Daoy (cell line): Measurements from ENCODE around the gene RASA2. TPM values are rescaled to one million over a fixed set of nuclear protein-coding genes. Genes with fewer than 3 reads are reported as not detected.
"Not testable (repeated sequence)": the region's sequence is repeated elsewhere in the genome, so short reads cannot be mapped to it uniquely, and the experiment has no call there.

Source experiments
- DNase-seq: peaks from one replicate; pipeline ENCODE4 v3.0.0-alpha.2; 2015; ENCODE audit warnings: low read depth
- total RNA-seq: library from RNA; depleted of rRNA; stranded (reverse); fragments of >200 nt; shearing (Covaris generic); gene quantifications from 2 replicates; pipeline ENCODE4 v1.2.3, GENCODE V29; 2014

The RASA2 gene
- total RNA-seq, 1 experiment from 2014 or later = 17.1 TPM

- DNase-seq = not testable (repeated sequence)
Measured at GRCh38 chr3:141497589-141497988, 10.8 kb downstream of the RASA2 start.

- DNase-seq = peak; percentile 36
Measured at GRCh38 chr3:141498598-141499223, 11.9 kb downstream of the RASA2 start.

GRCh38 chr3:141499284-141499683, 12.5 kb downstream of the RASA2 start:
- DNase-seq = no peak

- DNase-seq = no peak
Measured at GRCh38 chr3:141499965-141500364, 13.1 kb downstream of the RASA2 start.

GRCh38 chr3:141500397-141500796, 13.6 kb downstream of the RASA2 start:
- no peak for DNase-seq

GRCh38 chr3:141505166-141505565, 18.3 kb downstream of the RASA2 start:
- no peak for DNase-seq

- DNase-seq = no peak
Measured at GRCh38 chr3:141506071-141506470, 19.2 kb downstream of the RASA2 start.

GRCh38 chr3:141507392-141508066, 20.7 kb downstream of the RASA2 start:
- DNase-seq = no peak

- DNase-seq = no peak
Measured at GRCh38 chr3:141508067-141508436, 21.2 kb downstream of the RASA2 start.

GRCh38 chr3:141511361-141511760, 24.5 kb downstream of the RASA2 start:
- DNase-seq = no peak

GRCh38 chr3:141514382-141514781, 27.6 kb downstream of the RASA2 start:
- DNase-seq = no peak

GRCh38 chr3:141519587-141519986, 32.8 kb downstream of the RASA2 start:
- DNase-seq = no peak

GRCh38 chr3:141521781-141522180, 35.0 kb downstream of the RASA2 start:
- no peak for DNase-seq

GRCh38 chr3:141523615-141524375, 37.0 kb downstream of the RASA2 start:
- DNase-seq = no peak

GRCh38 chr3:141524988-141525387, 38.2 kb downstream of the RASA2 start:
- DNase-seq = no peak

- no peak for DNase-seq
Measured at GRCh38 chr3:141525814-141526213, 39.0 kb downstream of the RASA2 start.

GRCh38 chr3:141526709-141527108, 39.9 kb downstream of the RASA2 start:
- no peak for DNase-seq

GRCh38 chr3:141528800-141529199, 42.0 kb downstream of the RASA2 start:
- DNase-seq = no peak

GRCh38 chr3:141529256-141529655, 42.4 kb downstream of the RASA2 start:
- no peak for DNase-seq

GRCh38 chr3:141529717-141530414, 43.0 kb downstream of the RASA2 start:
- DNase-seq = peak; percentile 20

- peak; percentile 41 for DNase-seq
Measured at GRCh38 chr3:141530415-141530768, 43.6 kb downstream of the RASA2 start.

GRCh38 chr3:141532609-141533008, 45.8 kb downstream of the RASA2 start:
- DNase-seq = no peak
